Chondrocyte (in vitro differentiated cells): ENCODE data around the gene ZNF598. TPM values are rescaled to one million over a fixed set of nuclear protein-coding genes. Genes with fewer than 3 reads are reported as not detected.

Experiments
- DNase-seq: peaks from one replicate; pipeline ENCODE4 v3.0.0; 2021; ENCODE audit warnings: mixed read lengths, low spot score
- H3K27ac Mint-ChIP-seq: one replicate; pipeline ENCODE4 v1.8.0; 2021; ENCODE audit warnings: mild to moderate bottlenecking, moderate library complexity, mixed read lengths; ENCODE audit not compliant: unreplicated experiment
- H3K27me3 Mint-ChIP-seq: 2 replicates; pipeline ENCODE4 v1.8.0; 2021; ENCODE audit warnings: low read depth, mixed read lengths
- H3K36me3 Mint-ChIP-seq: 2 replicates; pipeline ENCODE4 v1.8.0; 2021; ENCODE audit warnings: low read depth, mixed read lengths
- H3K4me1 Mint-ChIP-seq: 2 replicates; pipeline ENCODE4 v1.8.0; 2021; ENCODE audit warnings: low read depth, mild to moderate bottlenecking, mixed read lengths
- H3K4me3 Mint-ChIP-seq: one replicate; pipeline ENCODE4 v1.8.0; 2021; ENCODE audit warnings: mild to moderate bottlenecking, moderate library complexity, mixed read lengths; ENCODE audit not compliant: unreplicated experiment
- H3K9me3 Mint-ChIP-seq: 2 replicates; pipeline ENCODE4 v1.8.0; 2021; ENCODE audit warnings: low read depth, mixed read lengths
- total RNA-seq: library from RNA; stranded (reverse); gene quantifications from 3 replicates; pipeline ENCODE4 v1.2.1, GENCODE V29; 2021
- TF ChIP-seq, protein P1 (sequence below): fragments of 200-600 bp; sonication (generic); IDR thresholded peaks from 2 replicates; pipeline ENCODE4 v1.5.0; 2021; ENCODE audit warnings: antibody characterized with exemption, mild to moderate bottlenecking, moderate library complexity

The ZNF598 gene
- total RNA-seq, 1 donor from 2014 or later = 41.7 TPM

DNA sequence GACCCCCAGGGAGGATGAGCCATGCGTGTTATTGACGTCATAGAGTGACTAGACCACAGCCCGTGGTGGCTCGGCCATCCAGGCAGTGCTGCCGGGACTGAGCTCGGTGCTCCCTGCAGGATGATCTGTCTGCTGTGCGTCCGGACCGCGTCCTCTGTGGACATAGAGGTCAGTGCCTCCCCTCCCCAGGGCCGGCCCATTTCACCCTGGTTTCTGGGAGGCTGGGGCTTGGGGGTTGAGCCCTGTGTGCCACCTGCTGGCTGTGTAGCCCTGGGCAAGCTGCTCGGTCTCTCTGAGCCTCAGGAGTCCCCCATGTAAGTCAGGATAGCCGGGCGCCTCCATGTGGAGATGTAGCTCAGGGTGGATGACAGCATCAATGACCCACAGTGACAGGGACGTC, 46.5 kb upstream of the ZNF598 start:
- H3K4me3 Mint-ChIP-seq = no peak overlapping the region
- H3K27me3 Mint-ChIP-seq = no peaks in the 10 kb centered on the region
- TF ChIP-seq, protein P1, sequence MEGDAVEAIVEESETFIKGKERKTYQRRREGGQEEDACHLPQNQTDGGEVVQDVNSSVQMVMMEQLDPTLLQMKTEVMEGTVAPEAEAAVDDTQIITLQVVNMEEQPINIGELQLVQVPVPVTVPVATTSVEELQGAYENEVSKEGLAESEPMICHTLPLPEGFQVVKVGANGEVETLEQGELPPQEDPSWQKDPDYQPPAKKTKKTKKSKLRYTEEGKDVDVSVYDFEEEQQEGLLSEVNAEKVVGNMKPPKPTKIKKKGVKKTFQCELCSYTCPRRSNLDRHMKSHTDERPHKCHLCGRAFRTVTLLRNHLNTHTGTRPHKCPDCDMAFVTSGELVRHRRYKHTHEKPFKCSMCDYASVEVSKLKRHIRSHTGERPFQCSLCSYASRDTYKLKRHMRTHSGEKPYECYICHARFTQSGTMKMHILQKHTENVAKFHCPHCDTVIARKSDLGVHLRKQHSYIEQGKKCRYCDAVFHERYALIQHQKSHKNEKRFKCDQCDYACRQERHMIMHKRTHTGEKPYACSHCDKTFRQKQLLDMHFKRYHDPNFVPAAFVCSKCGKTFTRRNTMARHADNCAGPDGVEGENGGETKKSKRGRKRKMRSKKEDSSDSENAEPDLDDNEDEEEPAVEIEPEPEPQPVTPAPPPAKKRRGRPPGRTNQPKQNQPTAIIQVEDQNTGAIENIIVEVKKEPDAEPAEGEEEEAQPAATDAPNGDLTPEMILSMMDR = peak; percentile 62
- H3K36me3 Mint-ChIP-seq = peaks cover 17% of the 10 kb centered on the region
- H3K9me3 Mint-ChIP-seq = no peaks in the 10 kb centered on the region
- no peak for DNase-seq
- H3K27ac Mint-ChIP-seq = peak overlapping the region; percentile 57
- no peaks in the 10 kb centered on the region for H3K4me1 Mint-ChIP-seq

DNA sequence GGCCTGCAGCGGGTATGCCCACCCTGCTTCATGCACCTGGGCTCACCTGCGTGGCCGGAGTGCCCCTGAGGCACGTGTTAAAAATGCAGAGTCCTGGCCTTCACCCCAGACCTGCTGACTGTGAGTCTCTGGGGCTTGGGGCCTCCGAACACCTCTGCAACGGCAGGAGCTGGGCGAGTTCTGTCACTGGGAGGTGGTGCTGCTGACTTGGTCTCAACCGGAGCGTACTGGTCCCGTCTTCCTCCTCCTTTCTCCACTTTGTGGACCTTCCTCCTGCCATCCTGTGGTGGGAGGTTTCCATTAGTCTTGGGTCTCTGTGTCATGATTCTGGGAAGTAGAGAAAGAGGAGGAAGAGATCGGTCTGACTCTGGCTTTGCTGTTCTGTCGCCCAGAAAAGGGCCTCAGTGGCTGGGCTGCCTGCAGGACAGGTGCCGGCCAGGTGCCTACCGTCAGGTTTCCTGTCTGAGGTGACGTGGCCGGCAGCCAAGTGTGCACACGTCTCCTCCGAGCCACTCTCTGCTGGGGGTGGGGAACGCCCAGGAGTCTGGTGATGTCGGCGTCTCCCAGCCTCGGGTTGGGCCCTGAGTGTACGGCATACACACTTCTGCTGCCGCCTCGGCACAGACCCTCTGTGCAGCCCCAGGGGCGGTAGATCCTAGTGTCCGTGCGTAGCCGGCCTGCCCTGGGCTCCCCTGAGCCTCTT, 45.1 kb upstream of the ZNF598 start:
- Mint-ChIP-seq H3K4me3 (no peak overlapping the region), H3K9me3 (no peaks in the 10 kb centered on the region)
- TF ChIP-seq, protein P1 = no peak

DNA sequence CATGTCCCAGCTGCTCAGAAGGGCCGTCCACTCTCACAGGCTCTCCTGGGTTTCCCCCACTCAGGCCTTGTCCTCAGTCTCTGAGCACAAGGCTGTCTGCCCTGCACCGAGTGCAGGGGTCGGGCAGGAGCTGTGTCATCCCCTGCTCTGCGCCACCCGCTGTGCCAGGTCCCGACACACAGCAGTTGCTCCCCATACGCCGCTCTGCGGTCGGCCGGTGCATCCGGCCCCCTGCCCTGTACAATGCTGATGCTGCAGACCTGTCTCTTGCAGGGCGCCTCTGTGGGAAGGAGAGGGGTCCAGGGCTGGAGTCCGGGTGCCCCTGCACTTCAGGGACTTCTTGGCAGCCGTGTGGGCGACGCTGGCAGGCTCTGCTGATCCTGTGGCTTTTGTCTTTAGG, 44.3 kb upstream of the ZNF598 start:
- H3K27ac Mint-ChIP-seq = no peak overlapping the region
- H3K4me3 Mint-ChIP-seq = no peak overlapping the region
- H3K4me1 Mint-ChIP-seq = peaks cover 4% of the 10 kb centered on the region
- DNase-seq = no peak
- TF ChIP-seq, protein P1 = no peak
- H3K36me3 Mint-ChIP-seq = peaks cover 16% of the 10 kb centered on the region
- no peaks in the 10 kb centered on the region for H3K9me3 Mint-ChIP-seq
- H3K27me3 Mint-ChIP-seq = no peaks in the 10 kb centered on the region

More for the DNA sequence above, 45.1 kb upstream of the ZNF598 start:
- peaks cover 16% of the 10 kb centered on the region for H3K36me3 Mint-ChIP-seq
- no peak overlapping the region for H3K27ac Mint-ChIP-seq
- H3K27me3 Mint-ChIP-seq = no peaks in the 10 kb centered on the region
- no peaks in the 10 kb centered on the region for H3K4me1 Mint-ChIP-seq
- no peak for DNase-seq

DNA sequence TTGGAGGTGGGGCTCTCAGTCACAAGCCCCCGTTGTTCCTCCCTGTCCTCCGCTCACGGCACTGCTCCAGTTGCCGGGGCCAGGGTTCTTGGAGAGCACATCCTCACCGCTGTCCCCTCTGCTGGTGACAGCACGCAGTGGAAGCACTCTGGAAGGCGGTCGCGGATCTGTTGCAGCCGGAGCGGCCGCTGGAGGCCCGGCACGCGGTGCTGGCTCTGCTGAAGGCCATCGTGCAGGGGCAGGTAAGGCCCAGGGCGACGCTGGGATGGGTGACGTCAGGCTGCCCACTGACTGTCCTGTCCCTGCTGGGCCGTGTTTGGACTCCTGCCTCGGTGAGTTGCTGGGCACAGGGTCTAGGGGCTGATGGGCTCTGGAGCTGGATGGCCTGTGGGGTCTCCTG, 43.6 kb upstream of the ZNF598 start:
- no peak for DNase-seq
- Mint-ChIP-seq H3K9me3 (no peaks in the 10 kb centered on the region), H3K27me3 (no peaks in the 10 kb centered on the region), H3K27ac (no peak overlapping the region), H3K36me3 (peaks cover 11% of the 10 kb centered on the region), H3K4me3 (no peak overlapping the region), H3K4me1 (peaks cover 11% of the 10 kb centered on the region)
- TF ChIP-seq, protein P1 = no peak

DNA sequence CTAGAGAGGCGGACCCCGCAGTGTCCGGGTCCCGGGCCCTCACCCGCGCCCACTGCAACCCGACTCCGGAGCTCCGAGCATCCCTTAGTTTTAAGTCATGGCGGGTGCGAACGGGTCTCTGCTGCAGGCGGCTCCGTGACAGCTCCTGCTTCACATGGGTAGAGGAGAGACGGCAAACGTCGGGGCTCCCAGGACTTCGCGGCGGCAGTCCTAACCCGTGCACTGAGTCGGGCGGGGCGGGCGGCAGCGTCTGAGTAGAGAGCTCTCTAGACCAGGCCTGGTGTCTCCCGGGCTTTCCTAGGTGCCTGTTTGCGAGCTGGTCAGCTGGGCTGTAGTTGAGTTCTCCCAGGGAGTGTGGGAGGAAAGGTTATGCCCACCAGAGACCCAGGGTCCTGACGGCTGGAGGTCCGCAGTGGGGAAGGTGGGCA, 38.5 kb upstream of the ZNF598 start:
- peak overlapping the region; percentile 70 for H3K27ac Mint-ChIP-seq
- no peaks in the 10 kb centered on the region for H3K27me3 Mint-ChIP-seq
- DNase-seq = no peak
- peak overlapping the region; percentile 87 for H3K4me3 Mint-ChIP-seq
- TF ChIP-seq, protein P1 = no peak
- no peaks in the 10 kb centered on the region for H3K9me3 Mint-ChIP-seq
- peaks cover 7% of the 10 kb centered on the region for H3K36me3 Mint-ChIP-seq
- H3K4me1 Mint-ChIP-seq = peaks cover 26% of the 10 kb centered on the region
